Thyroid gland (tissue), 4 donors: Measurements from ENCODE around the gene MXD1.

Experiments
- CTCF ChIP-seq, 6 experiments: fragments of 200-600 bp in 3 of 6; fragments of 450-650 bp in 3 of 6; sonication (generic) in 3 of 6; IDR thresholded peaks; one replicate each; pipeline ENCODE4 v1.5.1; 2016 to 2019; ENCODE audit warnings: antibody characterized with exemption in 6 of 6, mild to moderate bottlenecking in 2 of 6, inconsistent platforms in 1 of 6, moderate library complexity in 1 of 6
- POLR2A ChIP-seq, 2 donors: fragments of 450-650 bp; IDR thresholded peaks; one replicate each; pipeline ENCODE4 v1.6.1; 2017; ENCODE audit warnings: antibody characterized with exemption in 2 of 2, mild to moderate bottlenecking in 2 of 2, moderate library complexity in 1 of 2

- no peak for TF ChIP-seq CTCF (IDR thresholded peaks at IDR 0.05)
- no peak for TF ChIP-seq POLR2A (IDR thresholded peaks at IDR 0.05)
Observed at GRCh38 chr2:69918401-69918800, 3.5 kb downstream of the MXD1 start.
